Brain microvascular endothelial cell (primary cell): ENCODE results near the gene DCAF4.

Source experiments
- DNase-seq: peaks from one replicate; pipeline ENCODE4 v3.0.0-alpha.2; 2020
- H3K27ac ChIP-seq: fragments of 250-450 bp; sonication (Bioruptor Pico); 2 replicates; pipeline ENCODE4 v1.5.1; 2020; ENCODE audit warnings: mild to moderate bottlenecking, moderate library complexity
- H3K27me3 ChIP-seq: fragments of 250-450 bp; sonication (Bioruptor Pico); replicated peaks from 2 replicates; pipeline ENCODE4 v1.5.1; 2020; ENCODE audit warnings: mild to moderate bottlenecking
- H3K36me3 ChIP-seq: fragments of 250-450 bp; sonication (Bioruptor Pico); replicated peaks from 2 replicates; pipeline ENCODE4 v1.5.1; 2020; ENCODE audit warnings: mild to moderate bottlenecking
- H3K4me3 ChIP-seq: 2 replicates; pipeline ENCODE4 v1.5.1; 2011; ENCODE audit warnings: low read depth, mild to moderate bottlenecking, control low read depth, low read length, moderate library complexity
- in situ Hi-C: cut with HindIII; loops from 2 replicates; pipeline ENCODE4 v1.10.0; 2017; ENCODE audit warnings: low sequenced_read_pairs, low pct_ligation_motif_present
- TF ChIP-seq, protein P1 (sequence below): IDR thresholded peaks from 2 replicates; pipeline ENCODE4 v1.5.1; 2011; ENCODE audit warnings: low read depth, mild to moderate bottlenecking, moderate library complexity, low read length, control low read depth, inconsistent platforms; ENCODE audit errors: missing control alignments

DCAF4 gene

DNA sequence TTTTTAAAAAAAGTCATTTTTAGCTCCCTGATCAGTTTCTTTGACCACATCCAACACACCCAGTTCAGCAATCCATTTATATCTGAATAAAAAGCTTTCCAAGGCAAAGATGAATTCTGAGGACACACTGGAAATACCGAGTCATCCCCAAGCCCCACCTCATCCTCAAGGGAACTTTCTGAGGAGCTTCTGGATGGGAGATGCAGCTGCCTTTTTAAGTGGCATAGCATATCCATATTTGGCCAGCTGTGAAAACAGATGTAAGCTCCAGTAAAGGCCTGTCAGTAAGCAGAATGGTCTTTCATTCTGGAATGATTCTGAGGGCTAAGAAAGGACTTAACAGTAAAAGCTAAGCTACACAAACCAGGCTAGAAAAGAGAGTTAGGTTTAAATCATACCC is 82.2 kb downstream of the DCAF4 start:
- H3K27ac ChIP-seq = no peak overlapping the region
- H3K36me3 ChIP-seq = no peaks in the 10 kb centered on the region
- in situ Hi-C loops = no loop called here
- no peak overlapping the region for H3K4me3 ChIP-seq
- TF ChIP-seq, protein P1, sequence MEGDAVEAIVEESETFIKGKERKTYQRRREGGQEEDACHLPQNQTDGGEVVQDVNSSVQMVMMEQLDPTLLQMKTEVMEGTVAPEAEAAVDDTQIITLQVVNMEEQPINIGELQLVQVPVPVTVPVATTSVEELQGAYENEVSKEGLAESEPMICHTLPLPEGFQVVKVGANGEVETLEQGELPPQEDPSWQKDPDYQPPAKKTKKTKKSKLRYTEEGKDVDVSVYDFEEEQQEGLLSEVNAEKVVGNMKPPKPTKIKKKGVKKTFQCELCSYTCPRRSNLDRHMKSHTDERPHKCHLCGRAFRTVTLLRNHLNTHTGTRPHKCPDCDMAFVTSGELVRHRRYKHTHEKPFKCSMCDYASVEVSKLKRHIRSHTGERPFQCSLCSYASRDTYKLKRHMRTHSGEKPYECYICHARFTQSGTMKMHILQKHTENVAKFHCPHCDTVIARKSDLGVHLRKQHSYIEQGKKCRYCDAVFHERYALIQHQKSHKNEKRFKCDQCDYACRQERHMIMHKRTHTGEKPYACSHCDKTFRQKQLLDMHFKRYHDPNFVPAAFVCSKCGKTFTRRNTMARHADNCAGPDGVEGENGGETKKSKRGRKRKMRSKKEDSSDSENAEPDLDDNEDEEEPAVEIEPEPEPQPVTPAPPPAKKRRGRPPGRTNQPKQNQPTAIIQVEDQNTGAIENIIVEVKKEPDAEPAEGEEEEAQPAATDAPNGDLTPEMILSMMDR = no peak
- DNase-seq = peak; percentile 14
- no peaks in the 10 kb centered on the region for H3K27me3 ChIP-seq
